Subcutaneous adipose tissue (tissue), 4 donors: ENCODE results near the gene MSN. TPM values are rescaled to one million over a fixed set of nuclear protein-coding genes. Genes with fewer than 3 reads are reported as not detected.

ENCODE experiments used
- total RNA-seq, 4 donors: library from RNA; depleted of rRNA; stranded (reverse); fragments of >200 nt; gene quantifications; one replicate each; pipeline ENCODE4 v1.1.0, GENCODE V29; 2016
- TF ChIP-seq, protein P1 (sequence below): fragments of 450-650 bp; IDR thresholded peaks from one replicate; pipeline ENCODE4 v1.5.1; 2016; ENCODE audit warnings: low read depth, mild to moderate bottlenecking, control low read depth, antibody characterized with exemption, moderate library complexity

MSN gene
- total RNA-seq, 4 donors from 2014 or later: 126 to 215 (median 203) TPM

DNA sequence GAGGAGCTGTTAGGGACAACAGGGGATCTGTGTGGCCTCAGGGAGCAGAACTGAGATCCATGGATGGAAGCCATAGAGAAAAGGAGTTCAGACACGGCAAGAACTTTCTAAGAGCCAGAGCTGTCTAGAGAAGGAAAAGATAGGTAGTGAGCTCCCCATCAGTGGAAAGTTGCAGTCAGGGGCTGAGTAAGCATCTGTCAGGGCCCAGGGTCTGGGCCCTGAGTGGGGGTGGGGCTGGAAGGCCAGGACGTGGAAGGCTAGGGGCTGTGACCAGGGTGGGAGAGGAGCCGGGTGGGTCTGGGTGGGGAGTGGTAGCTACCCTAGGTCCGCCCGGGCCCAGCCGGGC lies 324 bp upstream of the MSN start:
- TF ChIP-seq, protein P1, sequence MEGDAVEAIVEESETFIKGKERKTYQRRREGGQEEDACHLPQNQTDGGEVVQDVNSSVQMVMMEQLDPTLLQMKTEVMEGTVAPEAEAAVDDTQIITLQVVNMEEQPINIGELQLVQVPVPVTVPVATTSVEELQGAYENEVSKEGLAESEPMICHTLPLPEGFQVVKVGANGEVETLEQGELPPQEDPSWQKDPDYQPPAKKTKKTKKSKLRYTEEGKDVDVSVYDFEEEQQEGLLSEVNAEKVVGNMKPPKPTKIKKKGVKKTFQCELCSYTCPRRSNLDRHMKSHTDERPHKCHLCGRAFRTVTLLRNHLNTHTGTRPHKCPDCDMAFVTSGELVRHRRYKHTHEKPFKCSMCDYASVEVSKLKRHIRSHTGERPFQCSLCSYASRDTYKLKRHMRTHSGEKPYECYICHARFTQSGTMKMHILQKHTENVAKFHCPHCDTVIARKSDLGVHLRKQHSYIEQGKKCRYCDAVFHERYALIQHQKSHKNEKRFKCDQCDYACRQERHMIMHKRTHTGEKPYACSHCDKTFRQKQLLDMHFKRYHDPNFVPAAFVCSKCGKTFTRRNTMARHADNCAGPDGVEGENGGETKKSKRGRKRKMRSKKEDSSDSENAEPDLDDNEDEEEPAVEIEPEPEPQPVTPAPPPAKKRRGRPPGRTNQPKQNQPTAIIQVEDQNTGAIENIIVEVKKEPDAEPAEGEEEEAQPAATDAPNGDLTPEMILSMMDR: no peak

DNA sequence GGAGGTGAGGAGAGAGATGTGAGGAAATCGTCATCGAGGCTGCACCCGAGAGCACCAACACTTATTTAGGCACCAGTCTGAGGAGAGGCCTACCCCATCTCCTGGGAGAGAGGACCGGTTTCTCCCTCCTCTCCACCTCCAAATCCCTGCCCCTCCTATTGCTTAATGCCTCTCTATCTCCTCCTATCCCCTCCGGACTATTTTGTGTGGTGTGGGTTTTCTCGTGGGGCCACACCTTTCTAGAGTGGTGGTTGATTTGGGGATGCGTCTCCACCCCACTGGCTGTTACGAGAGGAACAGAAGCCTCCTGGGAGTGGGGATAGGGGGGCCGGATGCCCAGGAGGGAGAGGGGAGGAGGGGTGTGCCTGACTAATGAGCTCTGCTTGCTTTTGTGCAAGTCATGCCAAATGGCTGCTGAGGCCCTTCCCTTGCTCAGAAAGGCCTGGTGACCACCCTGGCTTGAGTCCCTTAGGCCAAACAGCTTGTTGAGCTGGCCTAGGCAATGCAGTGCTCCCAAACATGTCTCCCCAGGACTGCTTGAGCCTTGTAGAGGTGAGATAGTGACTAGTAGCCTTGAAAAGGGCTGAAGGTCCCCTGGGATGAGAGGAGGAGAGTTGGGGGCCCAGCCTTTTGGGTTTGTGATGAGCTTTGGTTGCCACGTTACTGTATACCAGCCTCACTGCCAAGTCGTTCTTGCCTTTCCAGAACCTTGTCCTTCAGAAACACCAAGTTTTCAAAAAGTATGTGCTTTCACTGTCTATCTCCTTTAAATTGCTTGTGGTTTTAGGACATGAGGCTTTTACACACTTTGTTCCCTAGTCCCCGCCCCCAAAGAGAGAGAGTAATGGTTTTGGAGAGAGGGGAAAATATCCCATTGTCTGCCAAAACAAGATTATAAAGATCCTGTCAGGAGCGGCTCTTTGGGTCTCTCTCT lies 1.2 kb downstream of the MSN start:
- TF ChIP-seq, protein P1: no peak

DNA sequence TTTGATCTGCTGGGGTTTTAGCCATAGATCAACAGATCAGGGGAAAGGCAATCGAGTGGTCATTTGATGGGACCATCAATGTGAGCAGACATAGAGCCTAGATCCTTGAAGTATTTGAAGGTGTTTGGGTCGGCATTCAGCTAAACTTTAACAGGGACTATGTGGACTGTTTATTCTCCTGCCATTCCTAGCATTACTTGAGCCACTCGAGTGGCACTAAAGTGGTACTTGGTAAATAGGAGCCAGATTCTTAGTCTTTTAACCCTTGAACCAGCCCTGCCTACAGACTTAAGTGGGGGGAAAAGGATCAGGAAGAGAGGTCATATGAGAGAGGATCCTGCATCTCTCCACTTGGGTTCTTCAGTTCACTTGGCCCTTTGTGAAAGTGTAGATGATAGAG lies 3.8 kb downstream of the MSN start:
- TF ChIP-seq, protein P1: no peak

DNA sequence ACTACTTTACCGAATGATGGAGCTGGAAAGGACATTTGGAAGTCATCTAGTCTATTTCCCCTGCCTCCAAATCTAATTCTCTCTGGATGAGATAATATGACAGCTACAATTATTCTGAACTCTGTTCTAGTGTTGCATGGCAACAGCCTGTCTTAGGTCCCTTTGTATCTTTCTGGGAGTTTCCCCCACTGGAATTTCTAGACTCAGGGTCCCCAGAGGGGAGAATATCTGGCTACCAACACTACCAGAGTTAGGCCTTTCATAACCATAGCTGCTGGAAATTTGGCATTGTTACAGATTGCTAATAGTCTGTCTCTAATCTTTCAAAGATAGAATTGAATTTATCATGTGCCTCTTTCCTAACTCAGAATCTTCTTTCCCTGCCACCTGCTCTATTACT lies 4.5 kb downstream of the MSN start:
- TF ChIP-seq, protein P1: no peak

DNA sequence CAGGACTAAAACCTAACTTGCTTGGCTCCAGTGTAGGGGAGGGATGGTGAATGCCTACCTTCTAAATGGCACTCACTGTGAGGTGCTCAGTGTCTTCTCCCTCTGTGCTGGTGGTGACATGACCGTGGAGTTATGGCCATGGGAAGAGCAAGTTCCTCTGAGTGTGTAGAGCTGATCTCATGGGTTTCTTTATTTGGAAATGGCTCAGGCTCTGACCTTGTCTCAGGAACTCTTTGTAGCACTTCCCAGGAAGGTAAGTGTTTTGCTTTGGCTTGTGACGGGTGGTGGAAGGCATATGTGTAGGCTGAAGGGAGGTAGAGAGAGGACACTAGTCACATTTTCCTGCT lies 6.4 kb downstream of the MSN start:
- TF ChIP-seq, protein P1: no peak

DNA sequence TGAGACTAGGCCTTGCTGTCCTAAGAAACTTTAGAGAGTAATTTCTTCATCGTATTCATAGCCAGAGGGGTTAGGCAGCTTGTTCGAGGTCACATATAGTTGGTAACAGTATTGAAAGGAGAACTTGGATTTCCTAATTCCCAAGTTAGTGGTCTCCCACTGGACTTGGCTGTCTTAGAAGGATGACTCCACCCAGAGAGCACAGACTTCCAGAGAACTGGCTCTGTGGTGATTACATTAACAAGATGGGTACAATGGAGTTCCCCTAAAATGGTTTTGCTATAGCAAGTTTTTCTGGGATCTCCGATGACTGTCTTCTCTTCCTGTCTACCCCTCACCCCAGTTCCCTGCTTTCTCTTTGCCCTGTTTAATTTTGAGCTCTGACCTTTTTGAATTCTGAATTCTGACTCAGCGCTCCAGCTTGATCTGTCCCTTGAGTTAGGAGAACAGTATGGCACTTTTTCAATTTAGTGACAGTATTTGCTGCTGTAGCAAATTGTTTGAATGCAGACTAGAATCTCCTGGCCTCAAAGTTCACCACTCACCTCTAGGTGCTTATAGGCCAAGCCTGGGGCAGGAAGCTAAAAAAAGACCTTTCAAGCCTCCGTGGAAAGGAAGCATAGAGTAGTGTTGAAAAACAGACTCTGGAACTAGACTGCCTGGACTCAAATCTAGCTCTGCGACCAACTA lies 6.9 kb downstream of the MSN start:
- TF ChIP-seq, protein P1: no peak

DNA sequence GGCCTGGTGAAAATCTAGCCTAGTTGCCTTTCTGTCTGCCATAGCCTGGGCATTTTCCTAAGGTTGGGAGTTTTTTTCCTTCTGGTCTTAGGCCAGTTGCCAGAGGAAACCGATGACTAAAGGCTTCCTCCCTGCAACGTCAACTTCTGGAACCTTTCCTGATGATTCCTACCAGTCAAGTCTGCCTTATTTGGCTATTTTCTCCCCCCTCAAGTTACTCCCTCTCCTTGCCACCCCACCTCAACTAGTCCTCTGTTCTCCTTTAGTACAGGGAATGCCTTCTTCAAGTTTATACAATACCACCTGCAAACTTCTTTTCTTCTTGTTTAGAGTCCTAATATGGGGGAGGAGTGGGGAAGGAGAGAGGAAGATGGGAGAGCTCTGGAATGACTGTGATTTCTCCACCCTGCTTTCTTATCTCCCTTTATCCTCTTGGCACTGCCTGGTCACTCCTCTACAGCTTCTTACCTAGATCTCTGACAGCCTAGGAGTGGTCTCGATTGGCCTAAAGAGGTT lies 10.6 kb downstream of the MSN start:
- TF ChIP-seq, protein P1: no peak
